WTC11 (cell line): Measurements from ENCODE around the gene NEDD4L. TPM values are rescaled to one million over a fixed set of nuclear protein-coding genes. Genes with fewer than 3 reads are reported as not detected.

ENCODE experiments used
- ATAC-seq: fragments of 200-7000 bp; cut with Tn5 transposase; 2 replicates; pipeline ENCODE4 v1.10.0; 2021; ENCODE audit warnings: mild to moderate bottlenecking, moderate library complexity
- CTCF ChIA-PET: fragments of 300-600 bp; sonication (Branson Sonifier 250); formaldehyde crosslinking; loops from one replicate; lab custom pipeline; 2021; ENCODE audit warnings: antibody characterized with exemption; lab: Charles Lee
- POLR2A ChIA-PET: fragments of 350-600 bp; sonication (Branson Sonifier 250); formaldehyde crosslinking; loops from one replicate; lab custom pipeline; 2021; ENCODE audit warnings: antibody characterized with exemption; lab: Charles Lee
- DNase-seq: peaks from one replicate; pipeline ENCODE4 v3.0.0; 2021; ENCODE audit warnings: low spot score
- H3K27ac Mint-ChIP-seq: 2 replicates; pipeline ENCODE4 v1.8.0; 2021; ENCODE audit warnings: mixed read lengths
- H3K27me3 Mint-ChIP-seq: 2 replicates; pipeline ENCODE4 v1.8.0; 2021; ENCODE audit warnings: low read depth, mild to moderate bottlenecking, moderate library complexity, mixed read lengths
- H3K36me3 Mint-ChIP-seq: 2 replicates; pipeline ENCODE4 v1.8.0; 2021; ENCODE audit warnings: mixed read lengths
- H3K4me1 Mint-ChIP-seq: 2 replicates; pipeline ENCODE4 v1.8.0; 2022; ENCODE audit warnings: mixed read lengths
- H3K4me3 Mint-ChIP-seq: 2 replicates; pipeline ENCODE4 v1.8.0; 2021; ENCODE audit warnings: mild to moderate bottlenecking, moderate library complexity, mixed read lengths
- H3K9me3 Mint-ChIP-seq: 2 replicates; pipeline ENCODE4 v1.8.0; 2021; ENCODE audit warnings: mixed read lengths
- AR ChIP-seq: fragments of 250-450 bp; sonication (Bioruptor Pico); IDR thresholded peaks from 2 replicates; pipeline ENCODE4 v1.9.0; 2021; ENCODE audit warnings: mild to moderate bottlenecking
- ATF6 ChIP-seq: sonication (generic); formaldehyde crosslinking; IDR thresholded peaks from 2 replicates; pipeline ENCODE4 v1.8.1; 2023; ENCODE audit warnings: mild to moderate bottlenecking, missing genetic modification reagents
- CDX4 ChIP-seq: fragments of 250-450 bp; sonication (Bioruptor Pico); IDR thresholded peaks from 2 replicates; pipeline ENCODE4 v1.9.0; 2021; ENCODE audit warnings: moderate library complexity, mild to moderate bottlenecking, inconsistent platforms, borderline replicate concordance
- CREB1 ChIP-seq: sonication (generic); formaldehyde crosslinking; IDR thresholded peaks from 2 replicates; pipeline ENCODE4 v1.8.0; 2023; ENCODE audit warnings: mild to moderate bottlenecking, missing genetic modification reagents
- E2F4 ChIP-seq: sonication (generic); formaldehyde crosslinking; IDR thresholded peaks from 2 replicates; pipeline ENCODE4 v1.8.1; 2022; ENCODE audit warnings: low read depth, mild to moderate bottlenecking, moderate library complexity, missing genetic modification reagents, borderline replicate concordance
- EMX1 ChIP-seq: fragments of 250-450 bp; sonication (Bioruptor Pico); IDR thresholded peaks from 2 replicates; pipeline ENCODE4 v1.8.0; 2021; ENCODE audit warnings: mild to moderate bottlenecking
- ESRRA ChIP-seq: sonication (generic); formaldehyde crosslinking; IDR thresholded peaks from 2 replicates; pipeline ENCODE4 v1.8.1; 2022; ENCODE audit warnings: mild to moderate bottlenecking, missing genetic modification reagents, borderline replicate concordance
- FOXP4 ChIP-seq: sonication (generic); formaldehyde crosslinking; IDR thresholded peaks from 2 replicates; pipeline ENCODE4 v1.8.0; 2022; ENCODE audit warnings: mild to moderate bottlenecking, missing genetic modification reagents
- GABPB1 ChIP-seq: sonication (generic); formaldehyde crosslinking; IDR thresholded peaks from 2 replicates; pipeline ENCODE4 v1.8.1; 2023; ENCODE audit warnings: mild to moderate bottlenecking, missing genetic modification reagents
- IRF2 ChIP-seq: sonication (generic); formaldehyde crosslinking; IDR thresholded peaks from 2 replicates; pipeline ENCODE4 v1.8.0; 2022; ENCODE audit warnings: low read depth, missing genetic modification reagents, borderline replicate concordance
- MYBL2 ChIP-seq: sonication (generic); formaldehyde crosslinking; IDR thresholded peaks from 2 replicates; pipeline ENCODE4 v1.8.1; 2023; ENCODE audit warnings: mild to moderate bottlenecking, moderate library complexity, missing genetic modification reagents
- NR1H2 ChIP-seq: sonication (generic); formaldehyde crosslinking; IDR thresholded peaks from 2 replicates; pipeline ENCODE4 v1.9.0; 2021; ENCODE audit warnings: mild to moderate bottlenecking, moderate library complexity, missing genetic modification reagents
- SOX15 ChIP-seq: fragments of 250-450 bp; sonication (Bioruptor Pico); IDR thresholded peaks from 2 replicates; pipeline ENCODE4 v1.9.0; 2021; ENCODE audit warnings: mild to moderate bottlenecking
- TCF7 ChIP-seq: sonication (generic); formaldehyde crosslinking; IDR thresholded peaks from 2 replicates; pipeline ENCODE4 v1.8.0; 2022; ENCODE audit warnings: mild to moderate bottlenecking, low read depth, missing genetic modification reagents, moderate library complexity
- USF1 ChIP-seq: sonication (generic); formaldehyde crosslinking; IDR thresholded peaks from 2 replicates; pipeline ENCODE4 v1.8.0; 2022; ENCODE audit warnings: mild to moderate bottlenecking, missing genetic modification reagents
- ZBTB21 ChIP-seq: sonication (generic); formaldehyde crosslinking; IDR thresholded peaks from 2 replicates; pipeline ENCODE4 v1.8.1; 2023; ENCODE audit warnings: mild to moderate bottlenecking, missing genetic modification reagents, borderline replicate concordance
- ZBTB43 ChIP-seq: sonication (generic); formaldehyde crosslinking; IDR thresholded peaks from 2 replicates; pipeline ENCODE4 v1.8.1; 2023; ENCODE audit warnings: mild to moderate bottlenecking, missing genetic modification reagents
- ZNF219 ChIP-seq: sonication (generic); formaldehyde crosslinking; IDR thresholded peaks from 2 replicates; pipeline ENCODE4 v1.8.0; 2023; ENCODE audit warnings: missing genetic modification reagents, mild to moderate bottlenecking, borderline replicate concordance
- ZNF232 ChIP-seq: sonication (generic); formaldehyde crosslinking; IDR thresholded peaks from 2 replicates; pipeline ENCODE4 v1.8.0; 2022; ENCODE audit warnings: mild to moderate bottlenecking, missing genetic modification reagents
- total RNA-seq: library from RNA; stranded (reverse); gene quantifications from 3 replicates; pipeline ENCODE4 v1.2.3, GENCODE V29; 2021
- TF ChIP-seq, protein P1 (sequence below): sonication (generic); formaldehyde crosslinking; IDR thresholded peaks from 2 replicates; pipeline ENCODE4 v1.8.0; 2023; ENCODE audit warnings: missing genetic modification reagents
- TF ChIP-seq, protein P2 (sequence below): fragments of 250-450 bp; sonication (Bioruptor Pico); IDR thresholded peaks from 2 replicates; pipeline ENCODE4 v2.1.2; 2022; ENCODE audit warnings: mild to moderate bottlenecking, moderate library complexity

NEDD4L gene
- total RNA-seq, 1 experiment from 2014 or later, result 88.0 TPM

- Mint-ChIP-seq H3K9me3 (no peaks in the 10 kb centered on the region), H3K27me3 (no peaks in the 10 kb centered on the region), H3K4me1 (peaks cover 26% of the 10 kb centered on the region), H3K4me3 (no peak overlapping the region), H3K36me3 (peaks cover 46% of the 10 kb centered on the region), H3K27ac (no peak overlapping the region)
- ChIA-PET CTCF (no interaction called here), POLR2A (no interaction called here)
- DNase-seq (no peak), ATAC-seq (no peak)
- no peak for TF ChIP-seq AR (CRISPR knock-in tag)
- TF ChIP-seq, protein P1, sequence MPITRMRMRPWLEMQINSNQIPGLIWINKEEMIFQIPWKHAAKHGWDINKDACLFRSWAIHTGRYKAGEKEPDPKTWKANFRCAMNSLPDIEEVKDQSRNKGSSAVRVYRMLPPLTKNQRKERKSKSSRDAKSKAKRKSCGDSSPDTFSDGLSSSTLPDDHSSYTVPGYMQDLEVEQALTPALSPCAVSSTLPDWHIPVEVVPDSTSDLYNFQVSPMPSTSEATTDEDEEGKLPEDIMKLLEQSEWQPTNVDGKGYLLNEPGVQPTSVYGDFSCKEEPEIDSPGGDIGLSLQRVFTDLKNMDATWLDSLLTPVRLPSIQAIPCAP (CRISPR knock-in tag), result no peak
- TF ChIP-seq FOXP4 (CRISPR knock-in tag), result no peak
- no peak for TF ChIP-seq TCF7 (CRISPR knock-in tag)
- no peak for TF ChIP-seq MYBL2
- no peak for TF ChIP-seq ZNF219 (CRISPR knock-in tag)
- no peak for TF ChIP-seq NR1H2
- no peak for TF ChIP-seq GABPB1 (CRISPR knock-in tag)
- TF ChIP-seq SOX15 (CRISPR knock-in tag), result no peak
- no peak for TF ChIP-seq ATF6
- no peak for TF ChIP-seq CDX4 (CRISPR knock-in tag)
- no peak for TF ChIP-seq IRF2
- no peak for TF ChIP-seq ZBTB43 (CRISPR knock-in tag)
Observed at GRCh38 chr18:58363767-58364540, 319.9 kb downstream of the NEDD4L start.

GRCh38 chr18:58364876-58365528 is 321.0 kb downstream of the NEDD4L start:
- ATAC-seq (peak; percentile 68), DNase-seq (no peak)
- Mint-ChIP-seq H3K27me3 (no peaks in the 10 kb centered on the region), H3K4me3 (no peak overlapping the region), H3K9me3 (no peaks in the 10 kb centered on the region), H3K36me3 (peaks cover 47% of the 10 kb centered on the region), H3K27ac (no peak overlapping the region), H3K4me1 (peaks cover 19% of the 10 kb centered on the region)
- POLR2A ChIA-PET, result no interaction called here
- CTCF ChIA-PET, result no interaction called here
- TF ChIP-seq EMX1 (CRISPR knock-in tag) (no peak), ESRRA (CRISPR knock-in tag) (no peak), ZNF232 (no peak), CREB1 (CRISPR knock-in tag) (no peak), E2F4 (CRISPR knock-in tag) (no peak), ZBTB21 (CRISPR knock-in tag) (no peak), USF1 (CRISPR knock-in tag) (no peak)
- TF ChIP-seq, protein P2, sequence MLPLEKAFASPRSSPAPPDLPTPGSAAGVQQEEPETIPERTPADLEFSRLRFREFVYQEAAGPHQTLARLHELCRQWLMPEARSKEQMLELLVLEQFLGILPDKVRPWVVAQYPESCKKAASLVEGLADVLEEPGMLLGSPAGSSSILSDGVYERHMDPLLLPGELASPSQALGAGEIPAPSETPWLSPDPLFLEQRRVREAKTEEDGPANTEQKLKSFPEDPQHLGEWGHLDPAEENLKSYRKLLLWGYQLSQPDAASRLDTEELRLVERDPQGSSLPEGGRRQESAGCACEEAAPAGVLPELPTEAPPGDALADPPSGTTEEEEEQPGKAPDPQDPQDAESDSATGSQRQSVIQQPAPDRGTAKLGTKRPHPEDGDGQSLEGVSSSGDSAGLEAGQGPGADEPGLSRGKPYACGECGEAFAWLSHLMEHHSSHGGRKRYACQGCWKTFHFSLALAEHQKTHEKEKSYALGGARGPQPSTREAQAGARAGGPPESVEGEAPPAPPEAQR (CRISPR knock-in tag), result no peak
